ENCODE measurements around the gene PRKCH.
A peak's percentile ranks its signal among the peaks of the same experiment; 100 is the strongest.

PRKCH gene

DNA sequence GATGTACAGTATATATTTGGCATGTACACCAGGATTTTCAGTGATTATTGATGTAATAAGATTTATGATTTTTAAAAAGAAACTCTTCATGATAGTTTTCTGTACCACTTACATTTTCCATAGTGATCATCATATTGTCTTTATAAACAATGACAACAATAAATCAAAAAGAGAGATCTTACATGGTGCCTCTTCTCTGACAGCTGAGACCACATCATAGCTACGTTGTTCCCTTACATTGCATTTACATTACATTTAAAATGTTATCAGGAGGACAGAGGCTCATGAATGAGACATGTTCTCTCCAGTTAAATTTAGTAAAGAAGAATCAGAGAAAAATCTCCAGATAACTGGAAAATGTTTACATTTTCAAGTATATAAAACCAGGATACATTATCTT, 112.4 kb downstream of the PRKCH start:
- no peak for FAIRE-seq

- FAIRE-seq = no peak
These were observed 112.9 kb downstream of the PRKCH start for GRCh38 chr14:61434311-61434710.

DNA sequence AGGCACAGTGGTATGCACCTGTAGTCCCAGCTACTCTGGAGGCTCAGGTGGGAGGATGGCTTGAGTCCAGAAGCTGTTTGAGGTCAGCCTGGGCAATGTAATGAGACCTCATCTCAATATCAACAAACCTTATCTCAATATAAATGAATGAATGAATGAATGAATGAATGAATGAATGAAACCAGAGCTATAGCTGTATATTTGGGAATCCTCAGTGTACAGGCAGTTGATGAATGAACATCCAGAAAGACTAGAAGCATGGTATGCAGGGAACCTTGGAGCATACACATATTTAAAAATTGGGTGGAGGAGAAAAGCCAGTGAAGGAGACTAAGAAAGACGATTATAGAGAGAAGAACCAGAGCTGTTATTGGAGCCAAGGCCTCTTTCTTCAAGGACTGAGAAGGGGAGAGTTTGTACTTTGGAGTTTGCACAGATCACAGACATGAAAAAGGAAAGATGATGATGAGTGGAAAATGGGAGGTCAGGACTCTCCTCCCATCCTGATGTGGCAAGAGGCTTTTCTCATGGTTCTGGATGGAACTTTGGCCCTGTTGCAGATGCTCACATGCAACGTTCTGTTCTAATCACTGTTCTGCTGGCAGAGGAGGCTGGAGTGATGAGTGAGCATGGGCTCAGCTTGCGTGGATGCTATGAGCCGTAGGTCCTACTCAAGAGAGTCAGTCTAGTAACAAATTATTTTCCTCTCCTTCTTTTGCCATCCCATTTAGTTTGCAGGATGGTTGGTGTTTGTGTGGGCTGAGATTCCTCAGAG, 114.4 kb downstream of the PRKCH start:
- FAIRE-seq = no peak

DNA sequence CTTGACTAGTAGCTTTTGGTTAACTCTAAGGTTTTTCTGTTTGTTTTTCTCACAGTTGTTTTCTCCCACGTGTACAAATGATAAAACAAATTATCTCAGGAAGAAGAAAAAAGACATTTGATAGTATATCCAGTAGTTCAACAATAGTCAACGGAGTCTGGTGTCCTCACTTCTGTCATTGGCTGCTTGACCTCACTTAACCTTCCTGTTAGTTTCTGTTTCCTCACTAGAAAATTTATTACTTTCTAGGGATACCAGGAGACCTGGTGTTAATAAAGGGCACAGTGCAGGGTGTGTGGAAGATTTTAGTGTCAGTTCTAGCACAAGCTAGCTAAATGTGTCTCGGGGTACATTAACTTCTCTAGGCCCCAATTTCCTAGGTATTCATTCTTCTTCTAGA, 116.0 kb downstream of the PRKCH start:
- no peak for FAIRE-seq

GRCh38 chr14:61438036-61438435, 116.7 kb downstream of the PRKCH start:
- no peak for FAIRE-seq

- no peak for FAIRE-seq
These were observed 117.1 kb downstream of the PRKCH start for GRCh38 chr14:61438497-61438859.

- no peak for FAIRE-seq
These were observed 117.7 kb downstream of the PRKCH start for GRCh38 chr14:61438860-61439765.

- FAIRE-seq = no peak
These were observed 118.5 kb downstream of the PRKCH start for GRCh38 chr14:61439779-61440418.

DNA sequence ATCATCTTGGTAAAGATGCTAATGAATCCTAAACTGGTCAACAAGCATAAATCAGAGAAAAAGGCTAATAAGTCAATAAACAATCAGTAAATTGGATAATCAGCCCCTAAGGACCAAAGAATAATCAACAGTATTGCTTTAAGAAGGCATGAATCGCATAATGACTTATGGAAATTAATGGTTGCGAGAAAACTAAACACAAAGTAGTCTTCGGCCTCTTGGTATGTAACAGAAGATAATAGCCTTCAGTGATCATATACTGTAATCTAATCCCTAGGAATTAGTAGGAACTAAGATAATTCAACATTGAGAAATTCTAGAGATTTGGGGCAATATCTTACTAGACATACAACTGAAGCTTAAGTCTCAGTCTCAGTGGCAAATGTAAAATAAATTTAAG, 122.1 kb downstream of the PRKCH start:
- FAIRE-seq = no peak

GRCh38 chr14:61444215-61444768, 122.9 kb downstream of the PRKCH start:
- FAIRE-seq = no peak

DNA sequence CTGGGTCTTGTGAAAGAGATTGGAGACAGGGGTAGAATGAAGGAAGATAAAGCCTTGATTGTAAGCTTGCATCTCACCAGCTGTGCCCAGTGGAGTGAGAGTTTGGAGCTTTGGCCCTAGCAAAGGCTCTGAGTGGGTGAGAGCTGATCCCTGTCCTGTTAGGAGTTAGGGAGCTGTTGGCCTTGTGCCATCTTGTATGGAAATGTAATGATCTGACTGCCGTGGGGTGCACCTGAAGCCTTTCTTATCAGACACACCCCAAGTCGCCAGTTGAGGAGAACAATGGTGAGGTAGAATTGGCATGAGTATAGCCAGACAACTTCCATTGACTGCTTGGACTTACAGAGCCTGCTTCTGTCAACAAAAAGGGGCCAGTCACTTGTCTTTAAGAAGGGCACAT, 130.1 kb downstream of the PRKCH start:
- FAIRE-seq = no peak

- FAIRE-seq = no peak
These were observed 130.6 kb downstream of the PRKCH start for GRCh38 chr14:61451891-61452400.

DNA sequence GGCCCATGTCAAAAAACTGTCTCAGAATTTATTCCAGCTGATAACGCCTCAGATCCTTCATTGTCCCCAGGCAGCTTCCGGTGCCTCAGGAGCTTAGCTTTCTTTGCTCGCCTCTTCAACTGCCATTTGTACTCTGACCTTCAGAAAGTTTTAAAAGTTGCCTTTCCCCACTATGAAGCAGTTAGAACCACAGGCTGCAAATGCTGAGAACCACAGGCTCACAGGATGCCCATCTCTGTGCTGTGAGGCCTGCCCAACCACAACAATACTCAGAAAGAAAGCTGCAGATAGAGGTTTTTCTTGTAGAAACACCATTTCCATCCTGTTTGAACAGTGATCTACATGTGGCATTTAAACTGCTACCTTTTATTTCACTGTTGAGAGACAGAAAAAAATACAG, 131.1 kb downstream of the PRKCH start:
- no peak for FAIRE-seq

- FAIRE-seq = no peak
These were observed 131.9 kb downstream of the PRKCH start for GRCh38 chr14:61453103-61453767.

DNA sequence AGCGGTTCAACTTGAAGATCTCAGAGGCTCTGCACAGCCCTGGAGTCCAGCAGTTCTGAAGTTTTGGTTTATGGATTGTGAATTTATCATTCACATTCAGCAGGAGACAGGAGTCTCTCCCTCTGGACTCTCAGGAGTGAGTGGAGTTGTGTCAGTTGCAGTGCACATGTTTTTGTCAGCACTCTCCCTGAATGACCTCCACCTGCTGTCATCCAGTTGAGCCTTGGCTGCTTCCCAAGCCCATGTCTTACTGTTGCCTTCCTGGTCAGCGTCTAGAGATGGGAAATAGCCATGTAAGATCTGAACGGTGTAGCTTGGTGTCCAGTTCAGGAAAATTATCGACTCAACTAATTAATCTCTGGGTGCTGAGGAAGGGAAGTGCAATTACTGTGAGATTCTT, 133.2 kb downstream of the PRKCH start:
- no peak for FAIRE-seq

DNA sequence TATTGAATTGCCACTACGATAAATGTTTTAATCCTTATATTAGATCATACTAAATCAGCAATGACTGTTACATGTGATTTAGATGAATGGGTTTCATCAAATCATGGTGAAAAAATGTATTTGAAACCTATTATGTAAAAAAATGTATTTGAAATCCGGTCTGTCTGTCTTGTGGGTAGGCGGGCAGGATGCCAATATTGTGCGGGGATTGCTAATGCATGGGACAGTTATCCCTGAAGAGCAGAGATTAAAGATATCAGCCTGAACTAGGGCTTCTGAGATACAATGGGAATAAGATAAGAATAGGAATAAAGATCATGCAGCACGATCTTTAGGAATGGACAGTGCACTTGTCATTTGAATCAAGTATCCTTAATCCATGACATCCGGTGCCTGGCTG, 134.0 kb downstream of the PRKCH start:
- no peak for FAIRE-seq

- peak; percentile 51 for FAIRE-seq
These were observed 135.3 kb downstream of the PRKCH start for GRCh38 chr14:61456720-61457119.

GRCh38 chr14:61458766-61459165, 137.4 kb downstream of the PRKCH start:
- no peak for FAIRE-seq

DNA sequence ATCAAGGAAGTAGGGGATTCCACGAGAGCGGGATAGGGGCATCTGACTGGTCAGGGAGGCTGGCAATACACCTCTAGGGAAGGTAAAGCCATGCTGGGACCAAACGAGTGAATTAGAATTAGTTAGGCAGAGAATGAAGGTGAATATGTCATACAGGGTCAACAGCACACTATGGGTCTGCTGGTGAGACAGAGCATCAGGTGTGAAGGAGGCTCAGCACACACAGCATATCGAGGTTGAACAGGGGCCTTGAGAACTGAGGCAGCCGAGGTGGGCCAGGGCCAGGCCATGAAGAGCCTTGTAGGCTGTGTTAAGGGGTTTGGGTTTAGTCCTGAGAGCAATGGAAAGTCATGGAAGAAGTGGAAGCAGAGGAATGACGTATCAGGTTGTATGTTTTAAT, 137.8 kb downstream of the PRKCH start:
- no peak for FAIRE-seq

GRCh38 chr14:61460063-61460462, 138.7 kb downstream of the PRKCH start:
- no peak for FAIRE-seq

DNA sequence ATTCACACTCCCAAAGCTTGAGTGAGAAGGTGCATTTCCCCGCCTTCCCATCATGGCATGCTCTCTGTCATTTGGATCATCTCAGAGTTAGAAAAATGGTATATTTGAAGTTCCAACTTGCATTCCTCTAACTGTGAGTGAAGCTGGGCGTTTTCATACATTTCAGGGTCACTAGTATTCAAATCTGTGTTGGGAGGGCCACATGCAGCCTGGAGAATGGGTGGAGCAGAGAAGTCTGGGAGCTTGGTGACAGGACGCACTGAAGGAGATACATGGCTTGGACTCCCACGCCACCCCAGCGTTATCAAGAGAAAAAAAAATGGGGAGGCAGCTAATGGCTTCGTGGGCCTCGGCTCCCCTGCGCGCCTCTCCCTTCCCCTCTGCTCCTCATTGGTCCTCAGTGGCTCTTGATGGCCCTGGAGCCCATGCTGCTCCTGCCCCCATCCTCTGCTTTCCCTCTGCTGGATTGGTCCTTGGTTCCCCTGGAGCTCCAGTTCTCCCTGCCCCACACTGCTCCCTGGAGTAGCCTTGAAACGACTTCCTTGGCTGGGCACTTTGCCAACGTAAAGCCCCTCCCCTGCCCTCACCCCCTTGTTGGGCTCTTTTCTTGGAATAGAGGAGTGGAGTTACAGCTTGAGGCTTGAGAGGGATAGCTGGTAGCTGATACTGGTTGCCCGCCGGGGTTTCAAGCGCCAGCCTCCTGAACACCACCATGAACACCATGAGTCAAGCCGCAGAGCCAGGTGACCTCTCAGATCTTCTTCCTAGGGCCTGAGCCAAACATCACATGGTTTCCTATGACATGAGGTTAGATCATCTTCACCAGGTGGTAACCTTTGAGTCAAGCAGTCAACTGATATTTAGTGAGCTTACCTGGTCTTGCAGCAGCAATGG, 139.6 kb downstream of the PRKCH start:
- no peak for FAIRE-seq
